Naive B cell (primary cell): Measurements from ENCODE around the gene HOXA7. TPM values are rescaled to one million over a fixed set of nuclear protein-coding genes. Genes with fewer than 3 reads are reported as not detected.

Source experiments
- ATAC-seq, 2 donors: fragments of 150-1000 bp; cut with Tn5 transposase; 2 replicates each; pipeline ENCODE4 v1.10.0; 2021; ENCODE audit warnings: low read depth in 2 of 2, mild to moderate bottlenecking in 2 of 2, moderate library complexity in 2 of 2
- DNase-seq: peaks from one replicate; pipeline ENCODE4 v3.0.0; 2022
- H3K27ac Mint-ChIP-seq, 6 donors: one replicate each; pipeline ENCODE4 v1.8.0; 2020 to 2022; ENCODE audit warnings: mild to moderate bottlenecking in 6 of 6, mixed read lengths in 6 of 6, moderate library complexity in 5 of 6, inconsistent platforms in 2 of 6
- H3K27me3 Mint-ChIP-seq, 3 donors: one replicate each; pipeline ENCODE4 v1.8.0; 2021 to 2022; ENCODE audit warnings: mixed read lengths in 3 of 3, mild to moderate bottlenecking in 1 of 3
- H3K36me3 Mint-ChIP-seq, 2 donors: one replicate each; pipeline ENCODE4 v1.8.0; 2020 to 2022; ENCODE audit warnings: mixed read lengths in 2 of 2, inconsistent platforms in 1 of 2, mild to moderate bottlenecking in 1 of 2
- H3K4me1 Mint-ChIP-seq, 3 donors: one replicate each; pipeline ENCODE4 v1.8.0; 2020 to 2022; ENCODE audit warnings: mixed read lengths in 3 of 3, inconsistent platforms in 1 of 3, mild to moderate bottlenecking in 1 of 3, moderate library complexity in 1 of 3
- H3K4me3 Mint-ChIP-seq, 8 donors: one replicate each; pipeline ENCODE4 v1.8.0; 2020 to 2022; ENCODE audit warnings: mild to moderate bottlenecking in 8 of 8, mixed read lengths in 8 of 8, moderate library complexity in 8 of 8, inconsistent platforms in 2 of 8
- H3K9me3 Mint-ChIP-seq, 7 donors: one replicate each; pipeline ENCODE4 v1.8.0; 2020 to 2022; ENCODE audit warnings: mixed read lengths in 7 of 7, mild to moderate bottlenecking in 5 of 7, inconsistent platforms in 2 of 7, moderate library complexity in 1 of 7
- polyA plus RNA-seq, 6 donors: library from polyadenylated mRNA; unstranded; fragments of 300-500 nt; fragmentation: Illumina TruSeq; gene quantifications; one replicate each; pipeline ENCODE4 v1.2.3, GENCODE V29; 2021; ENCODE audit warnings: low read depth in 6 of 6

The HOXA7 gene
- polyA plus RNA-seq, 6 donors from 2014 or later, result not detected

DNA sequence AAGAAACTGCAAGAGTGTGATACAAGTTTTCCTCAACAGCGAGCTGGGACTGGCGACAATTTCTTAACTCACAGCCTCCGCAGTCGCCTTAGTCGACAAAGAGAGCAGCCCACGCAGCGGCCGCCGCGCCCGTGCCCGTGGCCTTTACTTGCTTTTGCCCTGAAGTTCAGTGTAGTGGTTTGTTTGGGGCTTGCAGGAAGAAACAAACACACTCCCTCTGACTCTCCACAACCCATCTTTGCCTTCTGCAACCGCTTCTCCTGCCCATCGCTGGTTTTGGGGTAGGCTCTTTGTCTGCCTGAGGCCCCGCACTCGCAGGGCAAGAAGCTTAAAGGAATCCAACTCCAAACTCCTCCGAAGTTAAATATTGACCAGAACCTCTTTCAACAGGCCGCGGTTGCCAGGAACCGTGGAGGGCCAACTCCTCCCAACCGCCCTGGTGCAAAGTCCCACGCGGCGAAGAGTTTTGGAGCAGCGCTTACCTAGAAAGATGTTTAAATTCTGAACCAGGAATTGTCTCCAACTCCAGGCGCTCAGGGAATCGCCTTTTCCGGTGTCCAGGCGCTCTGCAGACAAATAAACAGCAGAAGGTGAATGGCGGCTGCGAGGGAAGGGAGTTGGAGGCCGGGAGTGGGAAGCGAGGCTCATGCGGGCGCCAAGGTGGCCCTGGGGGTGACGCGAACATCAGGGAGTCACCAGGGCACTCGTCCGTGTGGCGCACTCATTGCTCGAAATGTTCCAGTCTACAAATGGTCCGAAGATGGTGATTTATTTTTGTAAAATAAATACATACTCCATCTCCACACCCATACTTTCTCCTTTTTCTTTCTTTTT, 34.2 kb downstream of the HOXA7 start:
- no peak overlapping the region for H3K27ac Mint-ChIP-seq
- ATAC-seq, result no peak
- H3K4me3 Mint-ChIP-seq, result peak overlapping the region in 1 of 8 donors; percentile 22
- H3K36me3 Mint-ChIP-seq, result no peaks in the 10 kb centered on the region
- peaks cover 6 to 56% (median 47%) of the 10 kb centered on the region in 3 donors for H3K27me3 Mint-ChIP-seq
- no peaks in the 10 kb centered on the region for H3K4me1 Mint-ChIP-seq
- H3K9me3 Mint-ChIP-seq, result no peaks in the 10 kb centered on the region
- DNase-seq, result no peak

DNA sequence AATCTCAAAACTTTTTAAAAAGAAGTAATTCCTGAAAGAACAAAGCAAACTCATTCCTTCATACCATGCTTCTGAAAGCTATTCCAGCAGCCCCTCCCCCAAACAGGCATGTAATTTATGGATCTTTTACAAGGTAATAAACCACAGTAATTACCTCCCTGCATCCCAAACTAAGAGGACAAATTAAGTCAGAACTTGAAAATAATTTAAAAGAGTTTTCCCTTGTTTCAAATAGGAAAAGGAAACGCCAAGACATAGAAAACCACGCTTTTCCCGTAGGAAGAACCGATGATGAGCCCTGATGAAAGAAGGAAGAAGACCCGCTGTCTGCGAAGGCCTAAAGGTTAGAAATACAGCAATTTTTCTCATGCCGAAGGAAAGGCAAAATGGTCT, 34.8 kb downstream of the HOXA7 start:
- Mint-ChIP-seq H3K27me3 (peaks cover 6 to 53% (median 41%) of the 10 kb centered on the region in 3 donors), H3K4me1 (no peaks in the 10 kb centered on the region), H3K36me3 (no peaks in the 10 kb centered on the region), H3K4me3 (no peak overlapping the region), H3K27ac (no peak overlapping the region), H3K9me3 (no peaks in the 10 kb centered on the region)
- DNase-seq (no peak), ATAC-seq (no peak)

GRCh38 chr7:27119412-27119911, 37.0 kb downstream of the HOXA7 start:
- Mint-ChIP-seq H3K27ac (no peak overlapping the region), H3K27me3 (peaks cover 0 to 38% (median 19%) of the 10 kb centered on the region in 3 donors), H3K9me3 (no peaks in the 10 kb centered on the region), H3K4me3 (no peak overlapping the region), H3K4me1 (no peaks in the 10 kb centered on the region), H3K36me3 (no peaks in the 10 kb centered on the region)
- no peak for DNase-seq
- no peak for ATAC-seq

GRCh38 chr7:27118580-27118979, 37.9 kb downstream of the HOXA7 start:
- ATAC-seq (no peak), DNase-seq (no peak)
- H3K4me1 Mint-ChIP-seq, result no peaks in the 10 kb centered on the region
- no peak overlapping the region for H3K27ac Mint-ChIP-seq
- H3K4me3 Mint-ChIP-seq, result no peak overlapping the region
- peaks cover 0 to 29% (median 10%) of the 10 kb centered on the region in 3 donors for H3K27me3 Mint-ChIP-seq
- H3K36me3 Mint-ChIP-seq, result no peaks in the 10 kb centered on the region
- H3K9me3 Mint-ChIP-seq, result no peaks in the 10 kb centered on the region

GRCh38 chr7:27117887-27118491, 38.5 kb downstream of the HOXA7 start:
- Mint-ChIP-seq H3K27ac (no peak overlapping the region), H3K27me3 (peaks cover 0 to 25% (median 7%) of the 10 kb centered on the region in 3 donors), H3K4me3 (no peak overlapping the region), H3K9me3 (no peaks in the 10 kb centered on the region), H3K4me1 (no peaks in the 10 kb centered on the region), H3K36me3 (no peaks in the 10 kb centered on the region)
- DNase-seq (no peak), ATAC-seq (no peak)

DNA sequence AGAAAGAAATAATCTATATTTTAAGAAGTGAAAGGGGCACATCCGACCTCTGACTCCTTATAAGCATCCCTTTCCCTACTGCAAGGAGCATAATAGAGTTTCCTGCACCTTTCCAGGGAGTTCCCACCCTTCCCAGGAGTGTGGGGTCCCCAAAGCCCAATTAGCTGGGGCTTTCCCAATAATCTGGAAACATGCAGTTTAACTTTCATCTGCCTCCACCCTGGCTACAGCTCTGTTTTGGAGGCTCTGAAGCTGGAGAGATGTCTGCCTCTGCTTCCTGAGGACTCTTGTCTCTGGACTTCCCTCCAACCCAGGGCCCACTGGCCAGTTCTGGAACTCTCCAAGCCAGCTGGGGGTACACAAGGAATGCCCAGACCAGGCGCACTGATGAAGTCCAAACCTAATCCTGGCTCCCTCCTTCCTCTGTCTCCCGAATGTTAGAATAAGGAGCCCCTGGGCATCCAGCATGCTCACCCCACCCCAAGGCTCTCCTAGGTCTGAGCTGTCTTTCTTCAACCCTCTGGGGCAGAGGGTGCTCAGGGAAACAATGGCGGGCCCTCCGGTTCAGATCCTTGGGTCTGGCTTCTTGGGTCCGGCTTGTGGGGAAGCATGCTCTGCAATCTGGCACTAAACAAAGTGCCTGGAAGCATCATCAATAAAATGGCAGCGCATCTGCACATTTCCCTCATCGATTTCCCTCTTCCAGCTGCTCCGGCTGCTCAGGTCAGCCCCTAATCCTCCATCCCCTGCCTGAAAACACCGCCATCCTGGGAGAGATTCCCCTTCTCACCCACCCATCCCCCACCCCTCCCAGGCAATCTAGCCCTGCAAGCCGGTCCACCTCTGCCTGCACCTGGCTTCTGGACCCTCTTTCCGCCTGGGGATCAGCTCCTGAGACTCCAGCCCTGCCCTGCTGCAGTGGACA, 39.3 kb downstream of the HOXA7 start:
- ATAC-seq, result no peak
- Mint-ChIP-seq H3K4me1 (no peaks in the 10 kb centered on the region), H3K36me3 (no peaks in the 10 kb centered on the region), H3K27me3 (peaks cover 0 to 27% (median 7%) of the 10 kb centered on the region in 3 donors), H3K27ac (no peak overlapping the region), H3K9me3 (no peaks in the 10 kb centered on the region), H3K4me3 (no peak overlapping the region)
- DNase-seq, result no peak

DNA sequence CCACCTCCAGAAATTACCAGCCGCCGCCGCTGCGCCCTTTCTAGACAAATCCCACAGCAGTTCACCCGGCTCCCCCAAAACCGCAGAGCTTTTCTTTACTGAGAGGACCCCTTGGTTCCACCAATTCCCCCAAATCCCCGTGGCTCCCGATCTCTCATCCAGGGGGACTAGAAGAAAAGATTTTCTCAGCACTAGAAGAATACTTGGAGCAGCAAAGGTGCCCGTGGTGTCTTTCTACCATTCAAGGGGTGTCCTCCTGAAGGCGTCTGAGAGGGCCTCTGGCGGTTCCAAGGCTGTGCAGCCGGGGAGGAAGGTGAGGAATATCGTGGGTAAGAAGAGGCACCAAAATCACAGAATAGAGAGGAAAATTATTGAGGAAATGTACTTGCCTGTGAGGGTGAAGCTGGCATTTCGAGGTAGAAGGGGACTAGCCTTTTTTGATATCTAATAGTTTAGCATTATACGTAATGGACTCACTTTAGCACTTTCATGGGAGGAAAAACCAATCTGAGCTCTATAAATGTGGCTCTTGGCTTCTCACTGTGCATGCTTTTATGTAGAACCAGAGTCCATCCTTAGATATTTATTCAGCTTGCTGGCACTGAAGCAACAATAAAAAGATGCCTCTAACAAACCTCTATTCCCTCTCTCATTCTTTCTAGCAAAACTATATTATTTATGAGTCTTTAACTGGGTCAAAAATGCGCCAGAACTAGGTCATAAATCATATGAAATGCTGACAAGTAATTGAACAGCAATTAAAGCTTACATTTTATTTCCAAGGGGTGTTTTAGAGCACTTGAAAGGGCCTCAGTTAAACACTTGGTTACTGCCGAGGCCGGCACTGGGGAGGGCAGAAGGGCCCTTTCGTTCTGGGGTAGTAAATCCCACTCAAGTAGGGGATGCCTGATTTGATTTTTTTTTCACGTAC, 40.2 kb downstream of the HOXA7 start:
- Mint-ChIP-seq H3K9me3 (no peaks in the 10 kb centered on the region), H3K27ac (no peak overlapping the region), H3K36me3 (no peaks in the 10 kb centered on the region), H3K4me1 (no peaks in the 10 kb centered on the region), H3K27me3 (peaks cover 0 to 35% (median 7%) of the 10 kb centered on the region in 3 donors), H3K4me3 (no peak overlapping the region)
- DNase-seq (no peak), ATAC-seq (no peak)

GRCh38 chr7:27115221-27116026, 41.1 kb downstream of the HOXA7 start:
- H3K27me3 Mint-ChIP-seq, result peaks cover 0 to 41% (median 7%) of the 10 kb centered on the region in 3 donors
- H3K4me1 Mint-ChIP-seq, result no peaks in the 10 kb centered on the region
- no peaks in the 10 kb centered on the region for H3K36me3 Mint-ChIP-seq
- no peak overlapping the region for H3K4me3 Mint-ChIP-seq
- H3K27ac Mint-ChIP-seq, result peak overlapping the region in 1 of 6 donors; percentile 63
- ATAC-seq (no peak), DNase-seq (no peak)
- no peaks in the 10 kb centered on the region for H3K9me3 Mint-ChIP-seq

GRCh38 chr7:27114881-27115220, 41.6 kb downstream of the HOXA7 start:
- ATAC-seq, result no peak
- no peak overlapping the region for H3K27ac Mint-ChIP-seq

DNA sequence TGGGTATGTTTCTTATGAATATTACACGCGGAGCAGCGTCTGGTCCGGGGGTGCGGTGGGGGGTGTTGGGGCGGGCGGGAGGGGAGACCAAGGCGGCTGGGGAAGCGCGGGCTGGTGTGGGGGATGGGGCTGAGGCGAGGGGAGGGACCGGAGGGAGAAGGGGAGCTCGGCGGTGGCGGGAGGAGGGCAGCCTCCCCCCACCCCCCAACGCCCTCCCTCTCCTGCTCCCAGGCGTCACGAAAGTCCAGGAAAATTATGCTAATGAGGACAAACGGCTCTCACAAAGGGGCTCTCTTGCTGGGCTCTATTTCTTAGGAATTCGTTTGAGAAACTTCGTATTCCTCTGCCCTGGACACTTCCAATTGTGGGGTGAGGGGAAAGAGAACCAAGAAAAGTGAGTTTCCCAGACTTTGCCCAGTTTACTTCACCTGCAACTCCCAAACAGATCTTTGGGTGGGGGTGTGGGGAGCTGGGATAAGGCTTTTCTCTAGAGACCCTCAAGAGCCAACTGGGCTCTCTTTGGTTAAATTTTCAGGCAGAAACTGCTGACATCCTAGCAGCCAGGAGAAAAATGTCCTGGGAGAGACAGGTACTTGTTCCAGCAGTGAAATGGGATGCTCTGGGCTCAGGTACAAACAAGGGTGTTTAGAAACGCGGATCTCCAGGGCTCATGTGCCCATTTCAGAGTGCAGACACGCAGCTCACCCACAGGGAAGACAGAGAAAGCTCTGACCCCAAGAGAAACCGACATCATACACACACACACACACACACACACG, 42.3 kb downstream of the HOXA7 start:
- Mint-ChIP-seq H3K27ac (no peak overlapping the region), H3K4me3 (no peak overlapping the region), H3K4me1 (no peaks in the 10 kb centered on the region), H3K36me3 (no peaks in the 10 kb centered on the region), H3K27me3 (peaks cover 0 to 44% (median 7%) of the 10 kb centered on the region in 3 donors), H3K9me3 (no peaks in the 10 kb centered on the region)
- ATAC-seq (no peak), DNase-seq (no peak)

More at GRCh38 chr7:27114881-27115220, 41.6 kb downstream of the HOXA7 start:
- H3K36me3 Mint-ChIP-seq, result no peaks in the 10 kb centered on the region
- no peaks in the 10 kb centered on the region for H3K9me3 Mint-ChIP-seq
- DNase-seq, result no peak
- H3K4me1 Mint-ChIP-seq, result no peaks in the 10 kb centered on the region
- H3K27me3 Mint-ChIP-seq, result peaks cover 0 to 44% (median 7%) of the 10 kb centered on the region in 3 donors
- no peak overlapping the region for H3K4me3 Mint-ChIP-seq
